Measurements from ENCODE around the gene FGF18. TPM values are rescaled to one million over a fixed set of nuclear protein-coding genes. Genes with fewer than 3 reads are reported as not detected.
"Not testable (repeated sequence)": the region's sequence is repeated elsewhere in the genome, so short reads cannot be mapped to it uniquely, and the experiment has no call there.

The FGF18 gene, protein sequence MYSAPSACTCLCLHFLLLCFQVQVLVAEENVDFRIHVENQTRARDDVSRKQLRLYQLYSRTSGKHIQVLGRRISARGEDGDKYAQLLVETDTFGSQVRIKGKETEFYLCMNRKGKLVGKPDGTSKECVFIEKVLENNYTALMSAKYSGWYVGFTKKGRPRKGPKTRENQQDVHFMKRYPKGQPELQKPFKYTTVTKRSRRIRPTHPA
- under 0.01 TPM in 1 of 2 replicates, not detected in the other for total RNA-seq (2012; rRNA removed)

DNA sequence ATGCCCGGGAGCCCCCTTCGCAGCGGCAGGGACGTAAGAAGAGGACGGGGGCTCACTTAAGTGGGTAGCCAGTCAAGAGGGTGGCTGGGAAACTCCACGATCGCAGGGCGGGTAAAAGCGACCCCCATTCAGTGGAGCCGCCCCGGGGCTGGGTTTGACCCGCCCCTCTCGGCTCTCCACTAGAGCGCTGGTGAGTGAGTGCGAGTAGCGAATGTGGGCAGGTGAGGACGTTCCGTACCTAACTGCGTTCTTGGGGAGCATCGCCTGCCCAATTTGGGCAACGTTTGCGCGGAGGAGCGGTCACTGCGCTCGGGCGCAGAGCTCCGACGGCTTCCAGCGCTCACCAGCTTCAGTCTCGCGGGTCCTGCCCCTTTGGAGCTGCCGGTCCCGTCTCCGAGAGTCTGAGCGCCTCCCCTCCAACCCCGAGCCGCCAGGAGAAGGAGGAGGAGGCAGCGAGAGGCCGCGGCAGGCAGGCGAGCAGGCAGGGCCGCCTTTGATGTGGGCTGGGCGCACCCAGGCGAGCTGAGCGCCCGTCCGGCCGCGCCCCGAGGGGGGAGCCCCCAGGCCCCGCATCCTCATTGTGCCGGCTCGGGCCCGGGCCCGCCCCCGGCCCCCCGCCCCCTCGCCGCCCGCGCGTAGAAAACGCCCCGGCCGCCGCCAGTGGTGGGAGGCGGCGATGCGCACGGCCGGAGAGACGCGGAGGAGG is at the start of gene FGF18:
Gene FGF18, plus strand, starts transcription at position 666 of the 706 bp plus-strand sequence. CDS start 553 bp downstream, outside the sequence.
- peaks cover 9% of the 10 kb centered on the region for H3K36me3 ChIP-seq (ENCODE audit: insufficient read depth, low read length)
- H3K4me2 ChIP-seq (ENCODE audit: low read length), result peak within 1 kb of the TSS; percentile 86
- no peaks in the 10 kb centered on the region for H3K27me3 ChIP-seq (ENCODE audit: control insufficient read depth, insufficient read depth, low read length)
- no peaks in the 10 kb centered on the region for H3K9me3 ChIP-seq (replicated peaks; ENCODE audit: low read length)
- peaks cover 21% of the 10 kb centered on the region for H3K4me1 ChIP-seq (ENCODE audit: control insufficient read depth, insufficient read depth, low read length)
- peak within 1 kb of the TSS; percentile 62 for H3K4me3 ChIP-seq (ENCODE audit: low read length)
- no peak within 1 kb of the TSS for H3K9ac ChIP-seq (ENCODE audit: low read depth, low read length)

DNA sequence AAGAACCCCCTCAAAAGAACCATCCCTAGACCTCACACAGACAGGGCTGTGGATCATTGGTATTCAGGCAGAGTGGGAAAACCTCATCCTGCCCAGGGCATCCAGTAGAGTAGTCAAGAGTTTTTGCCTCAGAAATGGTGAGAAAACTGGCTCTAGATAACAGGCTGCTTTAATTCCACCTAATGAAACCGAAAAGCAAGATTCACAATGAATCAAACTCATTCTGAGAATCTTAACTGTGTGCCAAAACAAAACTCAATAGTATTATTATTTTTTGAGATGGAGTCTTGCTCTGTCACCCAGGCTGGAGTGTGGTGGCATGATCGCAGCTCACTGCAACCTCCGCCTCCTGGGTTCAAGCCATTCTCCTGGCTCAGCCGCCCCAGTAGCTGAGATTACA is 49.5 kb upstream of the FGF18 start:
- Histone ChIP-seq H3K4me2 (ENCODE audit: low read length) (no peak overlapping the region), H3K4me1 (ENCODE audit: control insufficient read depth, insufficient read depth, low read length) (peaks cover 7% of the 10 kb centered on the region), H3K9ac (ENCODE audit: low read depth, low read length) (no peak overlapping the region), H3K9me3 (replicated peaks; ENCODE audit: low read length) (no peaks in the 10 kb centered on the region), H3K27me3 (ENCODE audit: control insufficient read depth, insufficient read depth, low read length) (peaks cover 8% of the 10 kb centered on the region), H3K36me3 (ENCODE audit: insufficient read depth, low read length) (no peaks in the 10 kb centered on the region), H3K4me3 (ENCODE audit: low read length) (no peak overlapping the region)

DNA sequence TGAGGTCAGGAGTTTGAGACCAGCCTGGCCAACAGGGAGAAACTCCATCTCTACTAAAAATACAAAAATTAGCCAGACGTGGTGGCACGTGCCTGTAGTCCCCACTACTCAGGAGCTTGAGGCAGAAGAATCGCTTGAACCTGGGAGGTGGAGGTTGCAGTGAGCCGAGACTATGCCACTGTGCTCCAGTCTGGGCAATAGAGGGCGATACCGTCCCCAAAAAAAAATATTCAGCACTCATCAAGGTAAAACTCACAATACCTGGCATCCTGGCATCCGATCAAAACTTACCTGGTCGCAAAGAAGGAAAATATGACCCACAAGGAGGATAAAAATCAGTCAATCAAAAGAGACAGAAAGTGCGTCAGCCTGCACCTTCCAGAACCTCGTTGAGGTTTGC is 48.6 kb upstream of the FGF18 start:
- not testable (repeated sequence) for H3K27me3 ChIP-seq (ENCODE audit: control insufficient read depth, insufficient read depth, low read length); H3K9ac ChIP-seq (ENCODE audit: low read depth, low read length); H3K9me3 ChIP-seq (replicated peaks; ENCODE audit: low read length); H3K36me3 ChIP-seq (ENCODE audit: insufficient read depth, low read length); H3K4me1 ChIP-seq (ENCODE audit: control insufficient read depth, insufficient read depth, low read length); H3K4me3 ChIP-seq (ENCODE audit: low read length); H3K4me2 ChIP-seq (ENCODE audit: low read length)

DNA sequence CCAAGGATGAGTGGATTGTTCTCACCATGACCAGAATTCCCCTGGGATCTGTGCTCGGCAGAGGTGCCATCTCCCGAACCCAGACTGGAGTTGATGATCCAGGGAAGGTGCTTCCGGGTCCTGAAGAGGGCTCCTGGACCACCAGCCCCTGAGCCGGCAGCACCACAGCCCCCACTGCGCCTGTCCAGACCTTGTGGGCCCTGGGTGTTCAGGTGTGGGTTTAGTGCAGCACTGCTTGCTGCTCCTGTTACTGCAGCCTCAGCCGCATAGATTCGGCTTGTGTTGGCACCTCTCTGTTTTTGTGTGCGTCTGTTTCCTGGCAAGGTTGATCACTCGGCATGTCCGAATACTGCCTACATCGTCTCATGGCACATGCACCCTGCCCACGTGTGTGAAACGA is 48.1 kb upstream of the FGF18 start:
- Histone ChIP-seq H3K9ac (ENCODE audit: low read depth, low read length) (no peak overlapping the region), H3K9me3 (replicated peaks; ENCODE audit: low read length) (no peaks in the 10 kb centered on the region), H3K4me3 (ENCODE audit: low read length) (no peak overlapping the region), H3K27me3 (ENCODE audit: control insufficient read depth, insufficient read depth, low read length) (peaks cover 8% of the 10 kb centered on the region), H3K4me1 (ENCODE audit: control insufficient read depth, insufficient read depth, low read length) (peaks cover 7% of the 10 kb centered on the region), H3K36me3 (ENCODE audit: insufficient read depth, low read length) (no peaks in the 10 kb centered on the region), H3K4me2 (ENCODE audit: low read length) (no peak overlapping the region)

DNA sequence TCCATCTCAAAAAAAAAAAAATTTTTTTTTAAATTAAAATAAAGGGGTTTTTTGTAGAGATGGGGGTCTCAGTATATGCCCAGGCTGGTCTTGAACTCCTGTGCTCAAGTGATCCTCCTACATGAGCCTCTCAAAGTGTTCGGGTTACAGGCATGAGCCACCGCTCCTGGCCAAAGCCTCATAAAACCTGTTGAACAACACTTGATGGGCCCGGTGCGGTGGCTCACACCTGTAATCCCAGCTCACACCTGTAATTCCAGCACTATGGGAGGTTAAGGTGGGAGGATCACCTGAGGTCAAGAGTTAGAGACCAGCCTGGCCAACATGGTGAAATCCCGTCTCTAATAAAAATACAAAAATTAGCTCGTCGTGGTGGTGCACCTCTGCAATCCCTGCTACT is 39.5 kb upstream of the FGF18 start:
- Histone ChIP-seq H3K9me3 (replicated peaks; ENCODE audit: low read length) (no peaks in the 10 kb centered on the region), H3K36me3 (ENCODE audit: insufficient read depth, low read length) (no peaks in the 10 kb centered on the region), H3K4me1 (ENCODE audit: control insufficient read depth, insufficient read depth, low read length) (no peaks in the 10 kb centered on the region), H3K27me3 (ENCODE audit: control insufficient read depth, insufficient read depth, low read length) (no peaks in the 10 kb centered on the region), H3K4me2 (ENCODE audit: low read length) (no peak overlapping the region), H3K4me3 (ENCODE audit: low read length) (no peak overlapping the region), H3K9ac (ENCODE audit: low read depth, low read length) (no peak overlapping the region)

DNA sequence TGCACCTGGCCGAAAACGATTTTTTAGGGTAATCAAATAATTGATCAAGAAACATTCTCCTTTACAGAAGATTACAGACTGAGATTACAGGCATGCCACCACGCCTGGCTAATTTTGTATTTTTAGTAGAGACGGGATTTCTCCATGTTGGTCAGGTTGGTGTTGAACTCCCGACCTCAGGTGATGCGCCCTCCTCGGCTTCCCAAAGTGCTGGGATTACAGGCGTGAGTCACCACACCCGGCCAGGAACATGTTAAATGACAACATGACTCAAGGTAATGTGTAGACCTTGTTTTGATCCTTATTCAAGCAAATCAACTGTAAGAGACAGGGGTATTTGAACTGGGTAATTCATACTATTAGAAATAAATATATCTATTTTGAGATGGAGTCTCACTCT is 35.0 kb upstream of the FGF18 start:
- not testable (repeated sequence) for H3K4me2 ChIP-seq (ENCODE audit: low read length); H3K9me3 ChIP-seq (replicated peaks; ENCODE audit: low read length); H3K4me1 ChIP-seq (ENCODE audit: control insufficient read depth, insufficient read depth, low read length); H3K36me3 ChIP-seq (ENCODE audit: insufficient read depth, low read length); H3K9ac ChIP-seq (ENCODE audit: low read depth, low read length); H3K4me3 ChIP-seq (ENCODE audit: low read length); H3K27me3 ChIP-seq (ENCODE audit: control insufficient read depth, insufficient read depth, low read length)

DNA sequence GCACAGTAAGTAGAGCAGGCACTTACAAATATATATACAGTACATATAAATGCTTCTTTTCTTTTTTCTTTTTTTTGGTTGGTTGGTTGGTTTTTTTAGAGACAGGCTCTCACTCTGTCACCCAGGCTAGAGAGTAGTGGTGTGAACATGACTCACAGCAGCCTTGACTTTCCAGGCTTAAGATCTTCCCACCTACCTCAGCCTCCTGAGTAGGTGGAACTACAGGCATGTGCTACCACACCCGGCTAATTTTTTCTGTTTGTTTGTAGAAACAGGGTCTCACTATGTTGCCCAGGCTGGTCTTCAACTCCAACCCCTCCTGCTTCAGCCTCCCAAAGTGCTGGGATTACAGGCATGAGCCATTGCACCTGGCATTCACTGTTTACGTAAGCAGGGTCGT is 34.4 kb upstream of the FGF18 start:
- peaks cover 13% of the 10 kb centered on the region for H3K36me3 ChIP-seq (ENCODE audit: insufficient read depth, low read length)
- H3K9me3 ChIP-seq (replicated peaks; ENCODE audit: low read length); H3K4me3 ChIP-seq (ENCODE audit: low read length); H3K27me3 ChIP-seq (ENCODE audit: control insufficient read depth, insufficient read depth, low read length); H3K4me2 ChIP-seq (ENCODE audit: low read length); H3K4me1 ChIP-seq (ENCODE audit: control insufficient read depth, insufficient read depth, low read length); H3K9ac ChIP-seq (ENCODE audit: low read depth, low read length): not testable (repeated sequence)

DNA sequence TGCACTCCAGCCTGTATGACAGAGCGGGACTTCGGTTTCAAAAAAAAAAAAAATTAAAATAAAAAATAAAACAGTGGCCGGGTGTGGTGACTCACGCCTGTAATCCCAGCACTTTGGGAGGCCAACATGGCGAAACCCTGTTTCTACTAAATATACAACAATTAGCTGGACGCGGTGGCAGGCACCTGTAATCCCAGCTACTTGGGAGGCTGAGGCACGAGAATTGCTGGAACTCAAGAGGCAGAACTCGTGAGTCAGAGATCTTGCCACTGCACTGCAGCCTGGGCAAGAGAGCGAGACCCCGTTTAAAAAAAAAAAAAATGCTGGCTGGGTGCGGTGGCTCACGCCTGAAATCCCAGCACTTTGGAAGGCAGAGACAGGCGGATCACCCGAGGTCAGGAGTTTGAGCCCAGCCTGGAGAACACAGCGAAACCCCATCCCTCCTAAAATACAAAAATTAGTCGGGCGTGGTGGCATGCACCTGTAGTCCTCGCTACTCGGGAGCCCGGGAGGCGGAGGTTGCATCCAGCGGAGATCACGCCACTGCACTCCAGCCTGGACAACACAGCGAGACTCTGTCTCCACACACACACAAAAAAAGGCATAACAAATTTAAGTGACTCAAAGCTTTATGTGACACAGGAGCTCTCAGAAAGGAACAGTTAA is 33.3 kb upstream of the FGF18 start:
- Histone ChIP-seq H3K4me3 (ENCODE audit: low read length) (no peak overlapping the region), H3K9ac (ENCODE audit: low read depth, low read length) (no peak overlapping the region), H3K36me3 (ENCODE audit: insufficient read depth, low read length) (peaks cover 22% of the 10 kb centered on the region), H3K4me1 (ENCODE audit: control insufficient read depth, insufficient read depth, low read length) (peaks cover 11% of the 10 kb centered on the region), H3K4me2 (ENCODE audit: low read length) (peak overlapping the region; percentile 89), H3K27me3 (ENCODE audit: control insufficient read depth, insufficient read depth, low read length) (no peaks in the 10 kb centered on the region), H3K9me3 (replicated peaks; ENCODE audit: low read length) (no peaks in the 10 kb centered on the region)

DNA sequence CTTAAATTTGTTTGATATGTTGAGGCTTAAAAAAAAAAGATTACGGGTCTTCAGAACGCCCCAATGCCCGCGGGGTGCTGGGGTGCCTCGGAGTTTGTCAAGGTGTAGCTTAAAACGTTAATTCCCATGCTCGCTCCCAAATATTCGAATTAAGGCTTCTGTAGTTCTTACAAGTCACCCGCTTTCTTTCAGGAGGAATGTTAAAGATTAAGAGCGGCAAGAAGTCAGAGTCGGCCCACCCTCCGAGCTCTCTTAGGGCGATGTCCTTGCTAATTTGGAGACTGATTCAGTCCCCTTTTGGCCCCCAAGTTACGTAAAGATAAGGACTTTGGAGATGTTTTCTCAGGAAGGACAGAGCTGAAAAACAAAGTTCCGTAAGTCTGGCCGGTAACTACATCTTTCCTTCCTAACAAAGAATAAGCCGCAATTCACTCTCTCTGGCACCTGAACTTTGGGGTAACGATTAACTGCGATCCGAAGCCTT is 32.5 kb upstream of the FGF18 start:
- Histone ChIP-seq H3K36me3 (ENCODE audit: insufficient read depth, low read length) (peaks cover 30% of the 10 kb centered on the region), H3K4me1 (ENCODE audit: control insufficient read depth, insufficient read depth, low read length) (peaks cover 17% of the 10 kb centered on the region), H3K4me2 (ENCODE audit: low read length) (peak overlapping the region; percentile 89), H3K9ac (ENCODE audit: low read depth, low read length) (peak overlapping the region; percentile 97), H3K4me3 (ENCODE audit: low read length) (peak overlapping the region; percentile 89), H3K27me3 (ENCODE audit: control insufficient read depth, insufficient read depth, low read length) (no peaks in the 10 kb centered on the region), H3K9me3 (replicated peaks; ENCODE audit: low read length) (no peaks in the 10 kb centered on the region)

DNA sequence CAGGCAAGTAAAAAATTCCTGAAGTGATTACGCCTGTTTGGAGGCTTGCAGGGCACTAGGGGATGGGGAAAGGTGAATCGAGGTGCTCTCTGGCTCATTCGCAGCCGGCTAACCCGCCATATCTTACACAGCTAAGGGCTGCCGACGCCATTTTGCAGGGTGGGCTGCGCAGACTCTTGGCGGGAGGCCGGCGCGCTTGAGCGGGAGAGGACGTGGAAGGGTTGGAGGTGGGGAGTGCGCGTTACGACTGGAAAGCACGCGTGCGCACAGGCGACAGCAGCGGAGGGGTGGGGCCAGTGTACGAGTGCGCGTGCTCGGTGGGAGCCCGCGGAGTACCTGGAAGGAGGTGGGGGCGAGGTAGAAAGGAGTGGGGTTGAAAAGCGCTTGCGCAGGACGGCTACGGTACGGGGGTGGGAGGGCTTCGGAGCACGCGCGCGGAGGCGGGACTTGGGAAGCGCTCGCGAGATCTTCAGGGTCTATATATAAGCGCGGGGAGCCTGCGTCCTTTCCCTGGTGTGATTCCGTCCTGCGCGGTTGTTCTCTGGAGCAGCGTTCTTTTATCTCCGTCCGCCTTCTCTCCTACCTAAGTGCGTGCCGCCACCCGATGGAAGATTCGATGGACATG is 32.0 kb upstream of the FGF18 start, which contains the start of gene NPM1:
Gene NPM1, plus strand, starts transcription at position 505 of the 625 bp plus-strand sequence. Its CDS starts 100 bp downstream, at position 605.
- Histone ChIP-seq H3K9me3 (replicated peaks; ENCODE audit: low read length) (no peaks in the 10 kb centered on the region), H3K27me3 (ENCODE audit: control insufficient read depth, insufficient read depth, low read length) (no peaks in the 10 kb centered on the region), H3K9ac (ENCODE audit: low read depth, low read length) (peak within 1 kb of the TSS; percentile 97), H3K4me3 (ENCODE audit: low read length) (peak within 1 kb of the TSS; percentile 89), H3K4me1 (ENCODE audit: control insufficient read depth, insufficient read depth, low read length) (peaks cover 21% of the 10 kb centered on the region), H3K36me3 (ENCODE audit: insufficient read depth, low read length) (peaks cover 35% of the 10 kb centered on the region), H3K4me2 (ENCODE audit: low read length) (peak within 1 kb of the TSS; percentile 89)
